ENCODE measurements around the gene GTF2F1.
"Not testable (repeated sequence)": the region's sequence is repeated elsewhere in the genome, so short reads cannot be mapped to it uniquely, and the experiment has no call there.

GTF2F1 gene

GRCh38 chr19:6354098-6354674, 38.8 kb downstream of the GTF2F1 start:
- DNase-seq: no peak

DNA sequence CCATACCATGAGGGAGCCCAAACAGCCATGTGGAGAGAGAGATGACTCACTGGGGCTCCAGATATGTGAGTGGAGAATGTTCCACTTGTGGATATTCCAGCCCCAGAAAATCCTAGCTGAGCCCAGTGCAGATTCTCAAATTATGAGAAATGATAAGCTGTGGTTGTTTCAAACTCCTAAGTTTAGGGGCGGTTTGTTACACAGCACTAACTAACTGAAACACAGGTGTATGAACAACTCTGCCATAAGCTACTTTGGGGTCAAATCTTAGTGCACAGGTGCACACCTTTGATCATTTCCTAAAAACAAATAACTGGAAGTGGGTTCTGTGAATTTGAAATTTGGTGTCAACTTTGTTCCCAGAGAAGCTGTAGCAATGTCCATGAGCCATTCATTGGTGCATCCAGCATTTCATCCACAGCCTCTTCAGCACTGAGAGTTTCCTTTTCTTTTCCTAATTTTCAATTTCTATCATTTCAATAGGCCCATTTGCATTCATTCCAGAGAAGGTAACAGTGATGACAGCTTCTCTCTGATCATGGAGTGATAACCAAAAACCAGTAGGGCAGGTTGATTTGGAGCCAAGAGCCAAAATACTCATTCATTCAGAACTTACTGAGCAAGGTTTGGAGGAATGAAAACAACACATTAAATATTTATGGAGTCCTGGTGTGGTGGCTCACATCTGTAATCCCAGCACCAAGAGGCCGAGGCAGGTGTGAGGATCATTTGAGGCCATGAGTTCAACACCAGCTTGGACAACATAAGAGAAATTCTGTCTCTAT, 40.4 kb downstream of the GTF2F1 start:
- no peak for DNase-seq

DNA sequence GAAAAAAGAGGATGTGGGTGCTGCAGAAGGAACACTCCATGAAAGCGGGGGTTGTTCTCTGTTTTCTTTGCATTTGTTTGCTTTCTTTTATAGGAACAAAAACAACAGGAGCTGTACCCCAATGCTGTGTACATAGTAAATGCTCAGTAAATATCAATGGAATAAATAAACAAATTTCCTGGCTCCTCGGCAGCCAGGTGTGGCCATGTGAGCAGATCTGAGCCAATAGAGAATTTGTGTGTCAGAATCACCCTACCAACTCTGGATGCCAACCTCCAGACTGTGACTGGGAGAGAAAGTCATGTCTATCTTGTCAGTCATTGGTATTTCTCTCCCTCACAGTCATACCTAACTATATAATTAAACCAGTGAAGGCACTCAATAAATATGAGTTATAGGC, 42.3 kb downstream of the GTF2F1 start:
- DNase-seq: no peak

DNA sequence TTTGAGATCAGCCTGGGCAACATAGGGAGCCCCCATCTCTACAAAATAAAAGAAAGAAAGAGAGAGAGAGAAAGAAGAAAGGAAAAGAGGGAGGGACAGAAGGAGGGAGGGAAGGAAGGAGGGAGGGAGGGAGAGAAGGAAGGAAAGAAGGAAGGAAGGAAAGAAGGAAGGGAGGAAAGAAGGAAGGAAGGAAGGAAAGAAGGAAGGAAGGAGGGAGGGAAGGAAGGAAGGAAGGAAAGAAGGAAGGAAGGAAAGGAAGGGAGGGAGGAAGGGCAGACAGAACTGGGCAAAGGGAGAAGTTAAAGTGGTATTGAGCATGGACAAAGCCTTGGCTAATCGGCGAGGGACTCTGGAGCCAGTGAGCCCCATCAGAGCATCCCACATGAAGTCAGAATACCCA, 43.7 kb downstream of the GTF2F1 start:
- not testable (repeated sequence) for DNase-seq

DNA sequence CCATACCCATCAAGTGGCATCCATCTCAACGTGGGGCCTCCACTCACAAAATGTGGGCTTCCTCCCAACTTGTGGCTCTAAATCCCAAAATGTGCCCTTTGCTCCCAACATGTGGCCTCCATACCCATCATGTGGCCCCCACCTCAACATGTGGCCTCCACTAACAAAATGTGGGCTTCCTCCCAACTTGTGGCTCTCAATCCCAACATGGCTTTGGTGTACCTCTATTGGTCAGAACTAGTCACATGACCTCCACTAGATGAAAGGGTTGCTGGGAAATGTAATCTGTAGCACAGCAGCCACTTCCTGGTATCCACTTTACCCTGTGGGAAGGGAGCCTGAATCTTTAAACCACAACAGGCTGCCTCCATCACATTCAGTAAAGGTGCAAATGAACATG, 49.5 kb downstream of the GTF2F1 start:
- DNase-seq: no peak

DNA sequence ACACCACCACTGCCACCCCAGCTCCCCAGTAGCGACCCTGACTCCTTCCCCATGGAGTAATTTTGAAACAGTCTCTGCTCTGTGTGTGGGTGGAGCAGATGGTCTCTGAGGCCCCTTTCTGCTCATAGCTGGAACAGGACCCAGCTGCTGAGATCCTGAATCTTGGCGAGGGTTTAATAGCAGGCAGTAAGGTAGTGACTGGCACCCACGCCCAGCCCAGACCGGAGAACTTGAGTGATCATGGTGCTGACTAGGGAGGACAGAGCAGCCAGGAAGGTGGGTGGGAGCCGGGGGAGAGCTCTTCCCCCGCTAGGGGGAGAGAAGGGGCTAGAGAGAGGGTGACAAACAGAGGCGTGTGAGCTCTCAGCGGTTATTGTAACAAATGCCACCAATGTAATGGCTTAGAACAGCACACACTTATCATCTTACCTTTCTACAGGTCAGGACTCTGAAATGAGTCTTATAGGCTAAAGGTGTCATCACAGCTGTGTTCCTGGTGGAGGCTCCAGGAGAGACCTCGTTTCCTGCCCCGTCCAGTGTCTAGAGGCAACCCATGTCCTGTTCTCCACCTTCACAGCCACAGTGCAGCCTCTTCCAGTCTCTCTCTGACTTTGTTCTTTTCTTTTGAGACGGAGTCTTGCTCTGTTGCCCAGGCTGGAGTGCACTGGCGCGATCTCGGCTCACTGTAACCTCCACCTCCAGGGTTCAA, 52.3 kb downstream of the GTF2F1 start:
- DNase-seq: no peak

DNA sequence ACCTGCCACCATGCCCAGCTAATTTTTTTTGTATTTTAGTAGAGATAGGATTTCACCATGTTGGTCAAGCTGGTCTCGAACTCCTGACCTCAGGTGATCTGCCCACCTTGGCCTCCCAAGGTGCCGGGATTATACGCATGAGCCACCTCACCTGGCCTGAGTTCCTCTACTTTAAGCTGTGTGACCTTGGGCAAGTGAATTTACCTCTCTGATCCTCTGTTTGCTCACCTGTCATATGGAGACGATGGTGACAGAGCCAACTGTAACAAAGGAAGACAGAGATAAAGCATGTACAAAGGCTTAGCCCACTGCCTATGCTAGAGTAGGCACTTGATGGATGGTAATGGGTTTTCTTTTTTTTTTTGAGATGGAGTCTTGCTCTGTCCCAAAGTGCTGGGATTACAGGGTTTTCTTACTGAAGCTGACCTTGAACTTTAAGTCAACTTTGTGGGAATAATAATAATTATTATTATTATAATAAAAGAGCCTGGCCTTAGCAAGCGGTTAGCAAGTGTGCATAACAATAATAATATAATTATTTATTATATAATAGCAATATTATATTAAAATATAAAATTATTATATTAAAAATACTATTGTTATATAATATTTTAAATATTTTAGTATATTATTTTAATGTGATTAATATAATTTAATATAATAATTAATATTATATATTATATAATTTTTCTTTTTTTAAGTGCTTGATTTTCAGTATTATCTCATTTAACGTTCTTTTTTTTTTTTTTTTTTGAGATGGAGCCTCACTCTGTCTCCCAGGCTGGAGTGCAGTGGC, 58.3 kb downstream of the GTF2F1 start:
- DNase-seq: no peak

GRCh38 chr19:6333439-6333838, 59.5 kb downstream of the GTF2F1 start, which contains the start of gene ACER1:
ACER1 (minus strand) TSS chr19:6333612; CDS start chr19:6333551, 61 bp downstream.
- DNase-seq: no peak

Data from activated CD4-positive, alpha-beta T cell treated with anti-CD3 and anti-CD28 coated beads, Interleukin-2, amount 50 U/mL, for 4 hours (primary cell).